ENCODE measurements around the gene FBXW12.

Gene FBXW12

GRCh38 chr3:48422272-48422671, 50.3 kb downstream of the FBXW12 start:
- no peak for DNase-seq (ENCODE audit: low read depth in 2 of 2)

- DNase-seq (ENCODE audit: low read depth in 2 of 2) = no peak
Measured at GRCh38 chr3:48422681-48423080, 50.7 kb downstream of the FBXW12 start.

GRCh38 chr3:48423241-48423882, 51.3 kb downstream of the FBXW12 start:
- DNase-seq (ENCODE audit: low read depth in 2 of 2) = no peak

GRCh38 chr3:48423883-48424695, 52.1 kb downstream of the FBXW12 start:
- no peak for DNase-seq (ENCODE audit: low read depth in 2 of 2)

GRCh38 chr3:48425281-48425812, 53.3 kb downstream of the FBXW12 start:
- DNase-seq (ENCODE audit: low read depth in 2 of 2) = no peak

DNA sequence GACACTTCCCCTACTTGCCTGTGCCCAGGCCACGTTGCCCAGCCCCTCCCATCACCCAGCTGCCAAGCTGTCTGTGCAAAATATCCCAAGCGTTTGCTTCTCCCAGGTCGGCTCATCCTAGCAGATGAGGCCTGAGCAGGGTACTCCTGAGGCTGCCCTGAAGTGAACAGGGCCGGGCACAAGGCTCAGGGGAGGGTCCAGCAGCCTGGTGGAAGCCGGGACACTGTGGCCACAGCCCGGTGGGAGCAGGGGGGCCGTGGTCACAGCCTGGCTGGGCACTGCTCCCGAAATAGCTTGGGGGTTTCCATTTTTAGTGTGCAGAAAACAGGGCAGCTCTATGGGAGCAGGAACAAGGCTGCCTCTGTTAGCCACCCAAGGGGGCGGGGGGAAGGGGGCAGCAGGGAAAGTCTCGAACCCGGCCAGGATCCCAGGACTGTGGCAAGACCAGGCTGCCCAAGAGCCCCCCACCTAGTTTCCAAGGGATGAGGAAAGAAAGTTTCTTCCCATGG, 54.4 kb downstream of the FBXW12 start:
- no peak for DNase-seq (ENCODE audit: low read depth in 2 of 2)

GRCh38 chr3:48426944-48427629, 55.1 kb downstream of the FBXW12 start:
- DNase-seq (ENCODE audit: low read depth in 2 of 2) = no peak

DNA sequence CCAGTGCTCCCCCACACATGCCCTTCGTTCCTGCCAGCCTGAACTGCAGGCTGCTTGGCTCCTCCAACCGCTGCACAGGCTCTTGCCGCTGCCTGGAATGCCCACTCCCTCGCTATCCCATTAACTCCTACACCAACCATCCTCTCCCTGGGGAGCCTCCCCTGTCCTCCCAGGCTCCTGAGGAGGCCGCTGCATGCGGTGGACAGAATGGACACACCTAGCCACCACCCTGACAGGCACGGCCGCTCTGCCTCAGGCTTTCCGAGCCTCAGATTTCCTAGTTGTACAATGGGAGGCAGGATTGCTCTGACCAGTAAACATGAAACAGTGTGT, 55.6 kb downstream of the FBXW12 start:
- no peak for DNase-seq (ENCODE audit: low read depth in 2 of 2)

DNA sequence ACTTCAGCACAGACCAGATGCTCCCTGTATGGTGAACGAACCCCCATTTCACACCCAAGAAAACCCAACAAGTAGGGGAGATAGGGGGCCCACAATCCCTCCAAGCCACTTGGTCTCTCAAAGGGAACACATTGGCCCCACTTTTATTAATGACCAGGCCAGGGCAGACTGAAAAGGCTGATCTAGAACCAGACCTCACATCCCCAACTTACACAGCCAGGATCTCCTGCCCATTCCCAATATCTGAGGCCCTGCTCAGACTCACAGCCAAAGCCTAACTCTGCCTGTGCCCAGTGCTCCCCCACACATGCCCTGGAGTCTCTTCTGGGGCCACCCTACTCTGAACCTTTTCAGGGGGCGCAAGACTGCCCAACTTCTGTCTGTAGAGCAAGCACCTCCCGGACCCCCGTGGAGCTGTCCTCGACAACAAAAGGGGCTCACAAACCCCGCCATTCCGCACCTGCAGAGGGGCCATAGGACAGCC, 56.1 kb downstream of the FBXW12 start:
- DNase-seq (ENCODE audit: low read depth in 2 of 2) = no peak

- DNase-seq (ENCODE audit: low read depth in 2 of 2) = no peak
Measured at GRCh38 chr3:48428572-48429316, 56.7 kb downstream of the FBXW12 start.

- peak; percentile 29 to 47 for DNase-seq (ENCODE audit: low read depth in 2 of 2)
Measured at GRCh38 chr3:48429317-48429959, 57.4 kb downstream of the FBXW12 start.

DNA sequence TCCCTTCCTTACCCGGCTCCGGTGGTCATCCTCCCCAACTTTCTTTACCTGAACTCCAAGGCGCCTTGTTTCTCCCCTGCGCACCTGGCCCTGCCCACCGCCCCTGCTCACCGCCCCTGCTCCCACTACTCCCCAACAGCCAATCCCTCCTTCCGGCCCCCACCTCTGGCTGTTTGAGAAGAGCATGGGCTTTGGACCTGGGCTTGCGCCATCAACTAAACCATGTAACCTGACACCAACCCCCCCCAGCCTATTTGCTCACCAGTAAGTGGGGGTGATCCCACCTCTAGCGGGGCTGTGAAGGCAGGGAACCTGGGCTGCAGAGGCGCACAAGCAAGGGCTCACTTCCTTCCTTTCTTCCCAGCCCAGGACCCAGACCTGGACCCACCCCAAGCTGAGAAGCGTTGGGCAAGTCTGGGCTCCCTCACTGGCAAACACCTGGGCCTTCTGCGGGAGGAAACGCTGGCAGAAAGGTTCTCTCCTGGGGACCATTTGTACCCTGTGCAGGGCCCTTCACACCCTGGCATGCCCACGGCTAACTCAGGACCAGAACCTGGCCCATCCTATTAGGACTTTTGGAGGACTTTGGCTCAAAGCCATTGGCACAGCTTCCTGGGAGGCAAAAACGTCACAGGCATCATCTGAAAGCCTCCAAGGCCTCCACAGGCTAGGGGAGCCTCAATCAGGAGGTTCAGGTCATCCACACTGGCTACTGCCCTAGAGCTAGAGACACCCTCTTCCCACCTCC, 58.1 kb downstream of the FBXW12 start, which contains the start of gene PLXNB1:
Gene PLXNB1, minus strand, starts transcription at position 127 of the 748 bp plus-strand sequence. CDS start 5,475 bp downstream, outside the sequence.
- no peak for DNase-seq (ENCODE audit: low read depth in 2 of 2)

- DNase-seq (ENCODE audit: low read depth in 2 of 2) = no peak
Measured at GRCh38 chr3:48430708-48431101, 58.7 kb downstream of the FBXW12 start.

- no peak for DNase-seq (ENCODE audit: low read depth in 2 of 2)
Measured at GRCh38 chr3:48431224-48432029, 59.4 kb downstream of the FBXW12 start.

- DNase-seq (ENCODE audit: low read depth in 2 of 2) = no peak
Measured at GRCh38 chr3:48432411-48433371, 60.7 kb downstream of the FBXW12 start.

GRCh38 chr3:48433472-48434118, 61.6 kb downstream of the FBXW12 start:
- DNase-seq (ENCODE audit: low read depth in 2 of 2) = no peak

DNA sequence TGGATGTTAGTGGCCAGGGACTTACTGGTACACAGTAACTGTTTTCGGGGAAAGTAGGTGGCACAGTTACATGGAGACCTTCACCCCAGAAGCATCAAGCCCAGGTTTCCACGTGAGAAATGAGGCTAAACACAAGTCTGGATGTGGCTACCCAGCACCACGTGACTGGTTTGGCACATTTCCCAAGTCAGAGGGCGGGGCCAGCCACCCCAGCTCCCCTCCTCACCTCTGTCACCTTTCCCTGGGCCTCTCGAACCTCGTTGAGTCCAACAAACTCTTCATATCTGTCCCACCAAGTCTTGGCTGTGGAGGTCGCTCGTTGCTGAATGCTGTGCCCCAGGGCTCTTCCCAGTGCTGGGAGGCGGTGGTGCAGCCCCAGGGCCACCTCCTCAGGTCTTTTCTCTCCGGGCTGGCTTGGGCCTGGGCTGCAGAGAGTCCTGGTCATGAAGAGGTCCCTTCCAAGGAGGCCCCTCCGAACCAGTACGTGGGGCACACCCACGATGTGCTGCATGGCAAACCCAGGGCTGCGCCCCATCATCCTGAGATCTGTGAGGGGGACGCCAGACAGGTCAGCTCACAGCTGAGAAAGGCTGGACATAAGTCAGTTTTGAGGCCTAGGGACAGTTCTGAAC, 62.7 kb downstream of the FBXW12 start:
- DNase-seq (ENCODE audit: low read depth in 2 of 2) = no peak

All from stimulated activated CD8-positive, alpha-beta memory T cell treated with anti-CD3 and anti-CD28 coated beads, Interleukin-15, amount 100 ng/mL, for 48 hours (primary cell).